GM12892 (cell line): ENCODE data around the gene HPD.

Experiments
- POLR2A ChIP-seq: IDR thresholded peaks from 2 replicates; pipeline ENCODE4 v1.6.1; 2011; ENCODE audit warnings: low read depth, low read length, control low read depth
- POLR2AphosphoS5 ChIP-seq: IDR thresholded peaks from 2 replicates; pipeline ENCODE4 v1.6.1; 2011; ENCODE audit warnings: low read depth, low read length, control low read depth
- TAF1 ChIP-seq: IDR thresholded peaks from 2 replicates; pipeline ENCODE4 v1.6.1; 2011; ENCODE audit warnings: low read depth, mild to moderate bottlenecking, control low read depth, low read length, borderline replicate concordance

DNA sequence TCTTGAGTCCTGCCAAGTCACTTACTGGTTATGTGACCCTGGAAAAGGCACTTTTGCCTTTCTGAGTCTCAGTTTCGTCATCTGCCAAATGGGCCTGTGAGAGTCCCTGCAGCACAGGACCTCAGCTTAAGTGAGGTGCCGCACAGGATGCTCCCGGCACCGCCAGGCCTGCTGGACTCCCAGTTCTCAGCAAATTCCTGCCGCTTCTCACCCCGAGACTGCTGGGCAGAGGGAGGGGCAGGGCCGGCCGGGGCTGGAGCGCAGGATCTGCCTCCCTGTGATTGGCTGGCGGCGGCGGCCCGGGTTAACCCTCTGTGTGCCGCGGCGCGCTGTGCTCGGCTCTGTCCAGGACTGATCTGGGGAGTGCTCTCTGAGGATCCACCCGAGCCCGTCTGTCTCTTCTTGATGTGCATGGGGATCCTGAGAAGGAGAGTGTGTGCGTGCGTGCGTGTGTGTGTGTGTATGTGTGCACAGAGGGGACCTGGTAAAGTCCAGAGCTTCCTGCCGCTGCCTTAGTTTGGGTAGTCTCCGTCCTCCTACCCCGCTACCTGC, 46.3 kb downstream of the HPD start:
- TF ChIP-seq POLR2A (no peak), POLR2AphosphoS5 (no peak), TAF1 (no peak)
